Psoas muscle (tissue), 8 donors: Measurements from ENCODE around the gene TUBB3. TPM values are rescaled to one million over a fixed set of nuclear protein-coding genes. Genes with fewer than 3 reads are reported as not detected.

Experiments used
- ATAC-seq, 4 donors: fragments of 200-7000 bp; cut with Tn5 transposase; one replicate each; pipeline ENCODE4 v1.9.1; 2020; ENCODE audit warnings: moderate library complexity in 3 of 4, mild to moderate bottlenecking in 2 of 4
- DNase-seq, 2 donors: peaks; one replicate each; pipeline ENCODE4 v3.0.0-alpha.2; 2020
- H3K27ac ChIP-seq: fragments of 200-600 bp; one replicate; pipeline ENCODE4 v1.8.0; 2022
- H3K27me3 ChIP-seq, 3 donors: fragments of 200-600 bp in 1 of 3; one replicate each; pipeline versions ENCODE4 v1.6.1 to v1.8.0; 2013 to 2022; ENCODE audit warnings: low read length in 2 of 3, mild to moderate bottlenecking in 2 of 3, moderate library complexity in 1 of 3; ENCODE audit not compliant: insufficient read depth in 3 of 3
- H3K36me3 ChIP-seq, 2 donors: fragments of 200-600 bp in 1 of 2; one replicate each; pipeline versions ENCODE4 v1.6.1 to v1.8.0; 2013 to 2022; ENCODE audit warnings: low read depth in 1 of 2, mild to moderate bottlenecking in 1 of 2, moderate library complexity in 1 of 2; ENCODE audit not compliant: insufficient read depth in 1 of 2
- H3K4me1 ChIP-seq: fragments of 200-600 bp; one replicate; pipeline ENCODE4 v1.8.0; 2022
- H3K4me3 ChIP-seq: fragments of 200-600 bp; one replicate; pipeline ENCODE4 v1.8.0; 2022; ENCODE audit warnings: mild to moderate bottlenecking
- H3K9me3 ChIP-seq: fragments of 200-600 bp; one replicate; pipeline ENCODE4 v1.8.0; 2022
- CTCF ChIP-seq: fragments of 200-600 bp; IDR thresholded peaks from one replicate; pipeline ENCODE4 v1.8.0; 2022; ENCODE audit warnings: antibody characterized with exemption
- WGBS, 3 donors: extraction: QIAGEN DNeasy Blood & Tissue Kit; methylation state at CpG; one replicate each; pipeline versions ENCODE4 v1.1.6 to v1.1.7; 2013; 5-methylcytosine and 5-hydroxymethylcytosine counted together
- intact Hi-C, 2 donors: fragments of 100-400 bp; cut with DNase I; formaldehyde crosslinking; loops; one replicate each; pipeline versions ENCODE4 v1.11.0 to v1.14.2; 2022
- polyA plus RNA-seq, 3 donors: library from polyadenylated mRNA; stranded (reverse); fragments of 200-250 nt; gene quantifications; one replicate each; pipeline ENCODE4 v1.2.3, GENCODE V29; 2013
- total RNA-seq, 4 donors: library from RNA; stranded (reverse); fragmentation: NEBNext Ultra II Directional in 2 of 4; extraction: Animal tissue kit (Norgen Biotek cat#: 25700) in 2 of 4; gene quantifications; one replicate each; pipeline versions ENCODE4 v1.2.1 to v1.2.4, GENCODE V29; 2021 to 2023
- donor health status: healthy with polysubstance abuse.
- donor health status: DM: no; HTN: no; CAD: no; lungs with moderate emphysema.
- donor health status: Bipolar disorder and iron deficiency.
- donor health status: healthy.
- donor health status: DM: yes; HTN: yes; CAD: no.
- donor health status: DM: no; HTN: no; CAD: no.
- donor health status: DM: no; HTN: no; CAD: no.
- donor health status: DM: yes; HTN: yes; CAD: no.

Gene TUBB3
- total and polyA plus RNA-seq, 7 donors = 0.17 to 2.4 (median 0.47) TPM; not detected in 2

GRCh38 chr16:89952551-89952950 lies 29.4 kb downstream of the TUBB3 start:
- Histone ChIP-seq H3K27me3 (no peaks in the 10 kb centered on the region), H3K4me3 (no peak overlapping the region), H3K4me1 (peaks cover 3% of the 10 kb centered on the region), H3K9me3 (no peaks in the 10 kb centered on the region), H3K27ac (no peak overlapping the region), H3K36me3 (peaks cover 0 to 22% of the 10 kb centered on the region in 2 donors)
- DNase-seq (no peak), ATAC-seq (no peak)
- no peak for TF ChIP-seq CTCF
- intact Hi-C loops = no loop called here
- 81 to 94% (median 85%) methylated on average over 4 to 6 of the region's 6 CpGs for WGBS, 3 donors

- no peaks in the 10 kb centered on the region for H3K4me1 ChIP-seq
- peaks cover 0 to 35% of the 10 kb centered on the region in 2 donors for H3K36me3 ChIP-seq
- H3K9me3 ChIP-seq = no peaks in the 10 kb centered on the region
- no peak for TF ChIP-seq CTCF
- H3K27ac ChIP-seq = no peak overlapping the region
- no peak overlapping the region for H3K4me3 ChIP-seq
- no peak for ATAC-seq
- no peaks in the 10 kb centered on the region for H3K27me3 ChIP-seq
- intact Hi-C loops = no loop called here
- no peak for DNase-seq
- WGBS, 3 donors = 91 to 96% (median 93%) methylated on average over 11 of the region's 11 CpGs
Observed at GRCh38 chr16:89953671-89954406, 30.7 kb downstream of the TUBB3 start.

GRCh38 chr16:89954462-89954861 lies 31.3 kb downstream of the TUBB3 start:
- intact Hi-C loops = no loop called here
- peaks cover 0 to 41% of the 10 kb centered on the region in 2 donors for H3K36me3 ChIP-seq
- no peaks in the 10 kb centered on the region for H3K9me3 ChIP-seq
- no peaks in the 10 kb centered on the region for H3K27me3 ChIP-seq
- no peak overlapping the region for H3K4me3 ChIP-seq
- DNase-seq (no peak), ATAC-seq (no peak)
- H3K4me1 ChIP-seq = no peaks in the 10 kb centered on the region
- 91 to 93% (median 92%) methylated on average over 15 of the region's 15 CpGs for WGBS, 3 donors
- no peak overlapping the region for H3K27ac ChIP-seq
- no peak for TF ChIP-seq CTCF

- no peak overlapping the region for H3K27ac ChIP-seq
- 87 to 96% (median 90%) methylated on average over 15 of the region's 15 CpGs for WGBS, 3 donors
- peaks cover 0 to 47% of the 10 kb centered on the region in 2 donors for H3K36me3 ChIP-seq
- H3K4me3 ChIP-seq = no peak overlapping the region
- no peak for TF ChIP-seq CTCF
- no peaks in the 10 kb centered on the region for H3K9me3 ChIP-seq
- no peaks in the 10 kb centered on the region for H3K27me3 ChIP-seq
- ATAC-seq (no peak), DNase-seq (peak in 1 of 2 donors; percentile 14)
- H3K4me1 ChIP-seq = no peaks in the 10 kb centered on the region
- intact Hi-C loops = no loop called here
Observed at GRCh38 chr16:89955001-89955685, 32.0 kb downstream of the TUBB3 start.
